ENCODE measurements around the gene IL18. TPM values are rescaled to one million over a fixed set of nuclear protein-coding genes. Genes with fewer than 3 reads are reported as not detected.
"Not testable (repeated sequence)": the region's sequence is repeated elsewhere in the genome, so short reads cannot be mapped to it uniquely, and the experiment has no call there.

Gene IL18
- total and polyA plus RNA-seq, 11 donors, result 0.88 to 23.9 (median 2.0) TPM

GRCh38 chr11:112096194-112096593, 67.7 kb downstream of the IL18 start:
- Histone ChIP-seq H3K27me3 (no peaks in the 10 kb centered on the region), H3K4me3 (no peak overlapping the region), H3K27ac (no peak overlapping the region), H3K9me3 (no peaks in the 10 kb centered on the region), H3K4me1 (peaks cover 0 to 7% (median 0%) of the 10 kb centered on the region in 12 donors), H3K36me3 (peaks cover 0 to 78% (median 64%) of the 10 kb centered on the region in 9 donors)
- intact Hi-C loops (cut with DNase I), result no loop called here
- ATAC-seq, result no peak
- no peak for DNase-seq
- TF ChIP-seq POLR2A (IDR thresholded peaks at IDR 0.05), result no peak
- TF ChIP-seq, protein P1, sequence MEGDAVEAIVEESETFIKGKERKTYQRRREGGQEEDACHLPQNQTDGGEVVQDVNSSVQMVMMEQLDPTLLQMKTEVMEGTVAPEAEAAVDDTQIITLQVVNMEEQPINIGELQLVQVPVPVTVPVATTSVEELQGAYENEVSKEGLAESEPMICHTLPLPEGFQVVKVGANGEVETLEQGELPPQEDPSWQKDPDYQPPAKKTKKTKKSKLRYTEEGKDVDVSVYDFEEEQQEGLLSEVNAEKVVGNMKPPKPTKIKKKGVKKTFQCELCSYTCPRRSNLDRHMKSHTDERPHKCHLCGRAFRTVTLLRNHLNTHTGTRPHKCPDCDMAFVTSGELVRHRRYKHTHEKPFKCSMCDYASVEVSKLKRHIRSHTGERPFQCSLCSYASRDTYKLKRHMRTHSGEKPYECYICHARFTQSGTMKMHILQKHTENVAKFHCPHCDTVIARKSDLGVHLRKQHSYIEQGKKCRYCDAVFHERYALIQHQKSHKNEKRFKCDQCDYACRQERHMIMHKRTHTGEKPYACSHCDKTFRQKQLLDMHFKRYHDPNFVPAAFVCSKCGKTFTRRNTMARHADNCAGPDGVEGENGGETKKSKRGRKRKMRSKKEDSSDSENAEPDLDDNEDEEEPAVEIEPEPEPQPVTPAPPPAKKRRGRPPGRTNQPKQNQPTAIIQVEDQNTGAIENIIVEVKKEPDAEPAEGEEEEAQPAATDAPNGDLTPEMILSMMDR (IDR thresholded peaks at IDR 0.05), result no peak

DNA sequence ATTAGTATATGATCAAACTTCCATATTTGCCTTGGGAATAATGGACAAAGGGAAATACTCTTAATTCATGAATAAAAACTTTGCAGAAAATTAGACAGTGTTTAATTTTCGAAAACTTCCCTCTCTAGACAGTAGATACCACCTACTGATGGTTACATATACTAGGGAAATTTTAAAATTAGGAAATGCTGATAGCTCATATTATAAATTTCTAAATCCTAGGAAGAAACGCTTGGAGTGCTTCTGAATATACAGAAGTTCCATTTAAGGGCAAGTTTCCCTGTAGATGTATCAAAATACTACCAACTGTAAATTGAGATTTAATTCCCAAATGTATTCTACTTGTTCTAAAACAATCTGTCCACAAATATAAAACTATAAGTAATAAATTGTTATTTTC, 68.6 kb downstream of the IL18 start:
- 93 to 96% (median 95%) methylated on average over 2 of the region's 2 CpGs for WGBS, 4 donors
- H3K27ac ChIP-seq; intact Hi-C loops (cut with DNase I); H3K4me1 ChIP-seq; H3K27me3 ChIP-seq; H3K9me3 ChIP-seq; DNase-seq; H3K4me3 ChIP-seq; ATAC-seq: not testable (repeated sequence)
- H3K36me3 ChIP-seq, result peaks cover 0 to 86% (median 73%) of the 10 kb centered on the region in 9 donors

Other genes with a start within 250 kb of the IL18 start
- 1 to 10 TPM in 8 of 9 donors, under 1 TPM in 1; 0.79 to 8.3 (median 2.0) TPM for gene C11orf52, start 245.2 kb downstream of the IL18 start, total RNA-seq
- 1 to 10 TPM; 2.3 to 2.9 TPM for gene C11orf52, start 245.2 kb downstream of the IL18 start, polyA plus RNA-seq
- 10 to 100 TPM; 15.0 to 34.9 (median 20.5) TPM for gene DIXDC1, start 226.8 kb downstream of the IL18 start, total RNA-seq
- gene DIXDC1, start 226.8 kb downstream of the IL18 start, polyA plus RNA-seq, result 10 to 100 TPM in 1 of 2 donors, 1 to 10 TPM in 1; 3.9 to 10.6 TPM
- gene DLAT, start 138.7 kb downstream of the IL18 start, total RNA-seq, result 100 to 1,000 TPM; 110 to 179 (median 160) TPM
- 10 to 100 TPM; 48.7 to 98.3 TPM for gene DLAT, start 138.7 kb downstream of the IL18 start, polyA plus RNA-seq
- 1 to 10 TPM; 1.4 to 6.9 (median 2.1) TPM for gene PIH1D2, start 90.1 kb downstream of the IL18 start, total RNA-seq
- gene PIH1D2, start 90.1 kb downstream of the IL18 start, polyA plus RNA-seq, result 1 to 10 TPM; 1.4 to 2.4 TPM
- 10 to 100 TPM in 3 of 9 donors, 1 to 10 TPM in 6; 5.1 to 12.5 (median 7.6) TPM for gene NKAPD1, start 89.8 kb downstream of the IL18 start, total RNA-seq
- 10 to 100 TPM in 1 of 2 donors, 1 to 10 TPM in 1; 4.2 to 10.9 TPM for gene NKAPD1, start 89.8 kb downstream of the IL18 start, polyA plus RNA-seq
- gene TIMM8B, start 77.3 kb downstream of the IL18 start, total RNA-seq, result 100 to 1,000 TPM; 113 to 203 (median 148) TPM
- gene TIMM8B, start 77.3 kb downstream of the IL18 start, polyA plus RNA-seq, result 100 to 1,000 TPM; 210 to 327 TPM
- 100 to 1,000 TPM; 173 to 314 (median 245) TPM for gene SDHD, start 77.2 kb downstream of the IL18 start, total RNA-seq
- 100 to 1,000 TPM; 235 to 236 TPM for gene SDHD, start 77.2 kb downstream of the IL18 start, polyA plus RNA-seq
- under 1 TPM in 2 of 9 donors, not detected in 7; 0.36 to 0.57 TPM for gene TEX12, start 3.3 kb upstream of the IL18 start, total RNA-seq
- under 1 TPM in 1 of 2 donors, not detected in 1; 0.27 TPM for gene TEX12, start 3.3 kb upstream of the IL18 start, polyA plus RNA-seq
- gene BCO2, start 11.4 kb upstream of the IL18 start, total RNA-seq, result 100 to 1,000 TPM in 4 of 9 donors, 10 to 100 TPM in 5; 51.8 to 126 (median 86.1) TPM
- 10 to 100 TPM; 58.4 to 80.7 TPM for gene BCO2, start 11.4 kb upstream of the IL18 start, polyA plus RNA-seq
- gene PTS, start 62.3 kb upstream of the IL18 start, total RNA-seq, result 10 to 100 TPM; 21.6 to 45.8 (median 29.9) TPM
- 10 to 100 TPM; 54.4 to 77.7 TPM for gene PTS, start 62.3 kb upstream of the IL18 start, polyA plus RNA-seq
- not detected for gene PLET1, start 96.8 kb upstream of the IL18 start, total RNA-seq
- not detected for gene PLET1, start 96.8 kb upstream of the IL18 start, polyA plus RNA-seq